ENCODE data around the gene CDC34.

CDC34 gene

DNA sequence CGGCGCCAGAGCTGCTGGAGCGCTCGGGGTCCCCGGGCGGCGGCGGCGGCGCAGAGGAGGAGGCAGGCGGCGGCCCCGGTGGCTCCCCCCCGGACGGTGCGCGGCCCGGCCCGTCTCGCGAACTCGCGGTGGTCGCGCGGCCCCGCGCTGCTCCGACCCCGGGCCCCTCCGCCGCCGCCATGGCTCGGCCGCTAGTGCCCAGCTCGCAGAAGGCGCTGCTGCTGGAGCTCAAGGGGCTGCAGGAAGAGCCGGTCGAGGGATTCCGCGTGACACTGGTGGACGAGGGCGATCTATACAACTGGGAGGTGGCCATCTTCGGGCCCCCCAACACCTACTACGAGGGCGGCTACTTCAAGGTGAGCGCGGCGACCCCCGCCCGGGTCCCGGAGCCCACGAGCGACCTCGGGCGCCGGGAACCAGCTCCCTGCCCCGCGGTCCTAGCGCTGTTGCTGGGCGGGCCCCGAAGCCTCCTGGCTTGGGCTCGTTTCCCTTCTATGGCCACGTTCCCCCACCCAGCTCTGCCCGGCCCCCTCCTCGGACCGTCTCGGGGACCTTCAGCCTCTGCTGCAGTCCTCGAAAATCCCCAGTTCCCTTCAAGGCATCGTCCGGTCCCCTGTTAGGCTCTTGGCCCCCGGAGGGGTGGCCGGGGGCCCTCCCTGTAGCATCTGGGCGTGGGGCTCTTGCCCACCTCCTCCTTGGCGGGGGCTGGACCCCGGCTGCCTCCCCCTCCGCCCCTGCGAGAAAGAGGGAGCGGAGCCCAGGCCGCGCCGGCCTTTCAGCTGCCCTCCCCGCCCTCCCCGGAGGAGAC lies at the start of gene CDC34:
TSS of gene CDC34 (plus strand) at position 8 of the 808 bp plus-strand sequence. CDS start at position 180, 172 bp downstream.
- no peak for DNase-seq

GRCh38 chr19:482186-483041 lies 49.1 kb upstream of the CDC34 start:
- no peak for DNase-seq

GRCh38 chr19:483332-484072 lies 48.1 kb upstream of the CDC34 start:
- DNase-seq, result no peak

DNA sequence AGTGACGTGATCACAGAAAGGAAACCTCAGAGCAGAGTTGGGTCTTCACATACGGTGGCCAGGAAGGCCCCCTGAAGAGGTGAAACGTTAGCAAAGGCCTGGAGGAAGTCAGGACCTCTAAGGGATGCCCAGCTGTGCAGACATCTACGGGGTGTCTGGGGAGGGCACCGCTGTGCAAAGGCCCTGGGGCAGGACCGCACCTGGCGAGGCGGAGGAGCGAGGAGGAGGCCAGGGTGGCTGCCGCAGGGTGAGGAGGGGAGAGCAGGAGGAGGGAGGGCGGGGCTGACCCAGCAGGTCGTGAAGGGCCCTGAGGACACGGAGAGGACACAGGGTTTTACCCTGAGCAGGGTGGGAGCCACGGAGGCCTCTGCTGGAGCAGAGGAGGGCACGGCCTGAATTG lies 47.1 kb upstream of the CDC34 start:
- no peak for DNase-seq

- no peak for DNase-seq
Measured at GRCh38 chr19:485077-485476, 46.5 kb upstream of the CDC34 start.

GRCh38 chr19:485583-486236 lies 45.9 kb upstream of the CDC34 start:
- no peak for DNase-seq

DNA sequence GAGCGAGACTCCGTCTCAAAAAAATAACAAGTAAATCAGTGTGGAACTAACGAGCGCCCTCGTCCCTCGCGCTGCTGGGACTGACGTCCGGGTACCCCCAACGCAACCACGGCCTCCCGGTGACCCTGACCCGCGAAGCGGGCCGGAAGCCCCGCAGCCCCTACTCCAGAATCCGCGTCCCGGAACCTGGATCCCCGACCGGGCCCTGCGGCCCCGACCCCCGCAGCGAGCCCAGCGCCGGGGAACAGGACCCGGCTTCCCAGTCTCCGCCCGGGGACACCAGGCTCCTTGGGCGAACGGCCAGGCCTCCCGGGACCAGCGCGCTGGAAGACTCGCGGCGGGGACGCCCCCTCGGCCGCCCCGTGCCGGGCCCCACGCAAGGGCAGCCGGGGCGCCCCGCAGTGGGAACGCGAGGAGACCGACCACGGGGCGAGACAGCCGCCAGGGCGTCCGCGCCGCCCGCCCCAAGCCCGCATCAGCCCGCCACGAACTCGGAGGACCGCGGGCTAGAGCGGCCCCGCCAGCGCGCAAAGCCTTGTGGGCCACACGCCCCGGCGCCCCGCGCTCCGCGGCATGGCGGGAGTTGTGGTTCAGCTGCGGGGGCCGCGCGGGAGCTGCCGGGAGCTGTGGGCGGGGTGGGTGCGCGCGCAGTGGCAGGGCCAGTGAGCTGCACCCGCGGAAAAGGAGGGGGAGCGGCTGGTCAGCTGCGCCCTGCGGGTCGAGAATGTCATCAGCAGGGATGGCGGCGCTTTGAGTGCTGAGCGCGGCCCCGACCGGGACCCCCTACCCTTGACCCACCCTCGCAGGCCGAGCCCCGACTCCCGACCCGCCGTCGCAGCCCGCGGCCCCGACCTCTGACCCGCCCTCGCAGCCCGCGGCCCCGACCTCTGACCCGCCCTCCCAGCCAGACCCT lies 42.8 kb upstream of the CDC34 start:
- peak in 1 of 2 experiments; percentile 51 for DNase-seq

DNA sequence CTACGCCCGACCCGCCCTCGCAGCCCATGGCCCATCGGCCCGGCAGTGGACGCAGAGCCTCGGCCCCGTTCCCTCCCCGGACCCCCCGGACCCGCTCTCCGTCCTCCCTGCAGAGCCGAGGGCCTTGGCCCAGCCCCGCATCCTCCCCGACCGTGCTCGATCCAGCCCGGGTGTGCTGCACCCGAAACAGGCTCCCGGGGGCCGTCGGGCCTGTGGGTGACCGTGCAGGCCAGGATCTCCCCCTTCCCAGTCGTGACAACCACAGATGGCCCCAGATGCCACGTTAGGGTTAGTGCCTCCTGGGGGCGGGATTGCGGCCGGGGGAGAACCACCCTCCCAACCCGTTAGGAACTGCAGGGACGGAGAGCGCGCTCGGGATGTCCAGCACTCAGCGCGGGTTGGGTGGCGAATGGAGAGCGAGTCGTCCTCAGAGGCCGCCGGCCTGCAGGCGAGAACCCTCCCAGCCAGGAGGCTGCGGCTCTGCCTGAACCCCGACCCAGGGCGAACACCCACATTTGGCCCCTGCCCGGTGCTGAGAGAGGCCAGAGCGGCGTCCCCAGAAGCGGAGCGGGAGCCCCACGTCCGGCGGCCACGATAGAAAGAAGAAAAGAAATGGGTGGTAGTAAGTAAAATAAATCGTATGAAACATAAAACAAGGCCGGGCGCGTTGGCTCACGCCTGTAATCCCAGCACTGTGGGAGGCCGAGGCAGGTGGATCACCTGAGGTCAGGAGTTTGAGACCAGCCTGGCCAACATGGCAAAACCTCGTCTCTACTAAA lies 42.0 kb upstream of the CDC34 start:
- no peak for DNase-seq

DNA sequence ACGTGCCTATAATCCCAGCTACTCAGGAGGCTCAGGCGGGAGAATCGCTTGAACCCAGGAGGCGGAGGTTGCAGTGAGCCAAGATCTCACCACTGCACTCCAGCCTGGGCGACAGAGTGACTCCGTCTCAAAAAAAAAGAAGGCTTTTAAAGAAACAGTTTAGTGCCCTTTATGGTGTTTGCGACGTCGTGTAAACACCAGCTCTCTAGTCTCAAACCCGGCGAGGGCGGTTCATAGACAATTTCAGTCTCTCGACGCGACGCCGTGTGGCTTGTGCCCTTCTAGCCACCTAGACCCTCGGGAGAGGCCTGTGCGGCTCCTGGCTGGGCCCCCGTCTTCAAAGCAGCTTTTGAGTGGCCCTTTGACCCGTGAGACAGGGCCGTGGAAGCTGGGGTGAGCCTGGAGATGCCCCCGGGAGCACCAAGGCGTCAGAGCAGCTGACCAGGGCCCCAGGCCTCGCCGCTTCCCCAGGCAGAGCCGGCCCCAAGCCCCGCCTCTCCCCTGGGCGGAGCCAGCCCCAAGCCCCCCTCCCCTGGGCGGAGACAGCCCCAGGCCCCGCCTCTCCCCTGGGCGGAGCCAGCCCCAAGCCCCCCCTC lies 40.3 kb upstream of the CDC34 start:
- no peak for DNase-seq

- DNase-seq, result no peak
Measured at GRCh38 chr19:492091-492531, 39.4 kb upstream of the CDC34 start.

DNA sequence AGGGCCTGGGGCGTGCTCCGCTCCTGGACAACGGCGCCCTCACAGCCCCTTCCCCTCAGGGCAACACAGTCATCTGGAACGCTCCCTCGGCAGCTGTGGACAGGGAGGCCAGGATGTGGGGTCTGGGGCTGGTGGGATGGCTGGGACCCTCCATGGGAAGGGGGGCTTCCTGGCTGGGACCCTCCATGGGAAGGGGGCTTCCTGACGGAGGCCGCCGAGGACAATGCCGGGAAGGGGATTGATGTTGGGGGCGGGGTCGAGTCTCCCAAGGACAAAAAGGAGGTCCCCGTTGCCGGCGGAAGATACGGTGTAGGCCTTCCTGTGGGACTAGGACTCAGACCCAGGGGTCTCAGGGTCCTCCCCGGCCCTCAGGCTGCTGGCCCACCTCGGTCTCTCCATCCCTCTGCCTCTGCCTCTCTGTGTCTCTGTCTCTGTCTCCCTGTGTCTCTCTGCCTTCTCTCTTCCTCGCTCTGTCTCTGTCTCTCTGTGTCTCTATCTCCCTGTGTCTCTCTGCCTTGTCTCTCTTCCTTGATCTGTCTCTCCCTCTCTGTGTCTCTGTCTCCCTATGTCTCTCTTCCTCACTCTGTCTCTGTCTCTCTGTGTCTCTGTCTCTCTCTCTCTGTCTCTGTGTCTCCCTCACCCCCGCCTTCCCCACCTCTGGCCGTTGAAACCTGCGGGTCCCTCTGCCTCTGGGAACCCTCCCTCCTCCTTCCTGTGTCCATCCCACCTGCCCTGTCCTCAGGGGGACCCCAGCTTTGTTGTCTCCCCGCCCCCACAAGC lies 38.0 kb upstream of the CDC34 start:
- no peak for DNase-seq

DNA sequence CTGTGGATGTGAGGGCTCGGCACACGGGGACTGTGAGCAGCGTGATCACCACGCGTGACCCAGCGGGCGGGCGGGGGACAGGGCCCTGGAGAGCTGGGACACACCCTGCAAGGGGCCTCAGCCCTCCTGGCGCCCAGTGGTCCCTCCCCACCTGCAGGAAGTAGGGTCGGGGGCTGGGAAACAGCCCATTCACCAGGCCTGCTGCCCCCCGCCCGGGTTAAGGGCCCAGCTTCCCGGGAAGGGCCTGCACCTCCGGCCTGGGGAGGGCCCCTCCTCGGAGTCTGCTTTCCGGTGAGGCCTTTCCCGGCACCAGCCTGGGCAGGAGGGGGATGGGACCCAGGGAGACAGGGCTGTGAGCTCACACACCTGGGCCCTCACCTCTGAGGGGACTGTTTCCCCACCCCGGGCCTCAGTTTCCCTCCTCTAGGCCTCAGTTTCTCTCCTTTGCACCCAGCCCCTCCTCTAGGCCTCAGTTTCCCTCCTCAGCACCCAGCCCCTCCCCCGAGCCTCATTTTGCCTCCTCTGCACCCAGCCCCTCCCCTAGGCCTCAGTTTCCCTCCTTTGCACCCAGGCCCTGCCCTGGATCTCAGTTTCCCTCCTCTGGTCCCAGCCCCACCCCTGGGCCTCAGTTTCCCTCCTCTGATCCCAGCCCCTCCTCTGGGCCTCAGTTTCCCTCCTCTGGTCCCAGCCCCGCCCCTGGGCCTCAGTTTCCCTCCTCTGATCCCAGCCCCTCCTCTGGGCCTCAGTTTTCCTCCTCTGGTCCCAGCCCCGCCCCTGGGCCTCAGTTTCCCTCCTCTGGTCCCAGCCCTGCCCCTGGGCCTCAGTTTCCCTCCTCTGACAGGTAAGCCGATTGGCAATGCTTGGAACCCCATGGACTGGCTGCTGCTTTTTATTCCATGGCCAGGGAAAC lies 37.1 kb upstream of the CDC34 start:
- DNase-seq, result no peak

DNA sequence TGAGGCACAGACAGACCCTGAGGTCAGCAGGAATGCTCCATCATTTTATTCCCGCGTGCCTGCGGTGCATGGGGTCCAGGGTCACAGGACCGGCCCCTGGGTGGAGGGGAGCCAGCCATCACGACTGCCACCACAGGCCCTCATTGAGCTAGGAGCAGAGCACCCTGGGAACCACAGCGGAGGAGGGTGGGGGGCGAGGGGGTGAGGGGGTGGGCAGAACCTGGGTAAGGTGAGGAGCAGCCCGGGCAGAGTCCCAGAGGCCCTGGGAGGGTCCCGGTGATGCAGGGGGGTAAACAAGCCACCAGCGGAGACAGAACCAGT lies 36.5 kb upstream of the CDC34 start:
- DNase-seq, result no peak

DNA sequence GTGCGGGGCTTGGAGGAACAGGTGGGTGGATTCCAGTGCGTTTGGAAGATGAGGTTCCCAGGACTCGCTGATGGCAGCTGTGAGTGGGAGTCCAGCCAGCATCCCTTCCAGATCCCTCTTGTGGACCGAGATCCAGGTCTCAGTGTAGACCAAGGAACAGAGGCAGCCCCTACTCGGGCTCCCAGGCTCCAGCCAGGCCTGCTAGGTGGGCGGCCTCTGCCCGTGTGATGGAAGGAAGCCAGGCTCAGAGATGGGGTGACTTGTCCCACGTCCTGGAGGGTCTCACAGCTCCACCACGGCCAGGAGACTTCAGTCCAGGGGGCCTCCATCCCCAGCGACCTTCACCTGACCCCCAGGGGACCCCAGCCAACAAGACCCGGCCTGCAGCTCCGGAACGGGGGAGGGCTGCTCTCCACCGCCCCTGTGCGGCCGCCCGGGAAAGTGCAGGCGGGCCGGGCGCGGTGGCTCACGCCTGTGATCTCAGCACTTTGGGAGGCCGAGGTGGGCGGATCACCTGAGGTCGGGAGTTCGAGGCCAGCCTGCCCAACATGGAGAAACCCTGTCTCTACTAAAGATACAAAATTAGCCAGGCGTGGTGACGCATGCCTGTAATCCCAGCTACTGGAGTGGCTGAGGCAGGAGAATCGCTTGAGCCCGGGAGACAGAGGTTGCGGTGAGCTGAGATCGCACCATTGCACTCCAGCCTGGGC lies 36.0 kb upstream of the CDC34 start:
- no peak for DNase-seq

GRCh38 chr19:496112-496665 lies 35.4 kb upstream of the CDC34 start, which contains the start of gene MADCAM1:
TSS of gene MADCAM1 (plus strand) at chr19:496486. CDS start at chr19:496500, 14 bp downstream.
- no peak for DNase-seq

- DNase-seq, result no peak
Measured at GRCh38 chr19:496986-497385, 34.6 kb upstream of the CDC34 start.

GRCh38 chr19:497491-497868 lies 34.1 kb upstream of the CDC34 start:
- DNase-seq, result no peak

Data from cerebellar nuclear complex (tissue), 1 donor.